ENCODE results near the gene CSMD2. TPM values are rescaled to one million over a fixed set of nuclear protein-coding genes. Genes with fewer than 3 reads are reported as not detected.

Gene CSMD2
- total and polyA plus RNA-seq, 2 experiments from 2014 or later, result 5.3 to 16.6 TPM

- H3K4me2 ChIP-seq, result no peak overlapping the region
- H3K27ac ChIP-seq (ENCODE audit: low read depth), result no peak overlapping the region
- Mint-ChIP-seq H3K27me3 (ENCODE audit: insufficient read depth, low read depth, poor library complexity) (no peaks in the 10 kb centered on the region), H3K36me3 (ENCODE audit: low read depth) (peaks cover 75% of the 10 kb centered on the region), H3K9me3 (peaks cover 66% of the 10 kb centered on the region), H3K27ac (no peak overlapping the region), H3K4me3 (no peak overlapping the region), H3K4me1 (peaks cover 5% of the 10 kb centered on the region)
- peaks cover 23% of the 10 kb centered on the region for H3K36me3 ChIP-seq (ENCODE audit: insufficient read depth)
- H3K4me3 ChIP-seq, result no peak overlapping the region
- H2AFZ ChIP-seq, result no peak overlapping the region
- no peaks in the 10 kb centered on the region for H3F3A ChIP-seq (replicated peaks; ENCODE audit: low read depth)
- ATAC-seq (no peak), DNase-seq (ENCODE audit: low spot score) (no peak)
- no peak for TF ChIP-seq POLR2AphosphoS5 (IDR thresholded peaks at IDR 0.05; ENCODE audit: low read depth)
- no peak for TF ChIP-seq ZNF114 (CRISPR knock-in tag; IDR thresholded peaks at IDR 0.05)
- TF ChIP-seq ZNF331 (CRISPR knock-in tag; IDR thresholded peaks at IDR 0.05; ENCODE audit: low read depth), result no peak
- TF ChIP-seq ETS1 (IDR thresholded peaks at IDR 0.05), result no peak
- no peak for TF ChIP-seq CREB1 (CRISPR knock-in tag; IDR thresholded peaks at IDR 0.05; ENCODE audit: low read depth)
- TF ChIP-seq EZH2 (IDR thresholded peaks at IDR 0.05; ENCODE audit: low read depth, unreplicated experiment), result no peak
- no peak for TF ChIP-seq EZH2phosphoT487 (IDR thresholded peaks at IDR 0.05; ENCODE audit: unreplicated experiment)
- TF ChIP-seq CTCF (conservative IDR thresholded peaks at IDR 0.05; ENCODE audit: low read depth in 2 of 2), result no peak
- TF ChIP-seq REST (IDR thresholded peaks at IDR 0.05; ENCODE audit: unreplicated experiment), result no peak
- no peak for TF ChIP-seq JUNB (IDR thresholded peaks at IDR 0.05; ENCODE audit: unreplicated experiment)
- TF ChIP-seq STAT1 (IDR thresholded peaks at IDR 0.05; ENCODE audit: unreplicated experiment), result no peak
- TF ChIP-seq ZNF462 (CRISPR knock-in tag; IDR thresholded peaks at IDR 0.05), result no peak
- TF ChIP-seq NANOG (IDR thresholded peaks at IDR 0.05; ENCODE audit: borderline replicate concordance), result no peak
- no peaks in the 10 kb centered on the region for H4K20me1 ChIP-seq (replicated peaks; ENCODE audit: insufficient read depth)
- no peaks in the 10 kb centered on the region for H3K9me2 ChIP-seq (ENCODE audit: insufficient read depth)
- no peaks in the 10 kb centered on the region for H3K4me1 ChIP-seq (ENCODE audit: insufficient read depth)
- no peaks in the 10 kb centered on the region for H3K27me3 ChIP-seq (ENCODE audit: insufficient read depth)
- H3K79me2 ChIP-seq (replicated peaks; ENCODE audit: insufficient read depth), result no peaks in the 10 kb centered on the region
These were observed 670.1 kb downstream of the CSMD2 start for GRCh38 chr1:33494929-33495328.
